Renal cortex interstitium (tissue), 11 donors: ENCODE results near the gene ZNF638. TPM values are rescaled to one million over a fixed set of nuclear protein-coding genes. Genes with fewer than 3 reads are reported as not detected.

Experiments
- DNase-seq, 11 donors: peaks; one replicate each; pipeline ENCODE4 v3.0.0-alpha.2; 2013; ENCODE audit warnings: low read depth in 9 of 11, low spot score in 4 of 11; ENCODE audit errors: extremely low read depth in 1 of 11
- polyA plus RNA-seq, 3 donors: library from polyadenylated mRNA; unstranded; fragments of 120-200 nt; gene quantifications; one replicate each; pipeline ENCODE4 v1.2.1, GENCODE V29; 2013; ENCODE audit not compliant: insufficient read length in 3 of 3

Gene ZNF638
- polyA plus RNA-seq, 3 donors, result 188 to 231 (median 227) TPM

DNA sequence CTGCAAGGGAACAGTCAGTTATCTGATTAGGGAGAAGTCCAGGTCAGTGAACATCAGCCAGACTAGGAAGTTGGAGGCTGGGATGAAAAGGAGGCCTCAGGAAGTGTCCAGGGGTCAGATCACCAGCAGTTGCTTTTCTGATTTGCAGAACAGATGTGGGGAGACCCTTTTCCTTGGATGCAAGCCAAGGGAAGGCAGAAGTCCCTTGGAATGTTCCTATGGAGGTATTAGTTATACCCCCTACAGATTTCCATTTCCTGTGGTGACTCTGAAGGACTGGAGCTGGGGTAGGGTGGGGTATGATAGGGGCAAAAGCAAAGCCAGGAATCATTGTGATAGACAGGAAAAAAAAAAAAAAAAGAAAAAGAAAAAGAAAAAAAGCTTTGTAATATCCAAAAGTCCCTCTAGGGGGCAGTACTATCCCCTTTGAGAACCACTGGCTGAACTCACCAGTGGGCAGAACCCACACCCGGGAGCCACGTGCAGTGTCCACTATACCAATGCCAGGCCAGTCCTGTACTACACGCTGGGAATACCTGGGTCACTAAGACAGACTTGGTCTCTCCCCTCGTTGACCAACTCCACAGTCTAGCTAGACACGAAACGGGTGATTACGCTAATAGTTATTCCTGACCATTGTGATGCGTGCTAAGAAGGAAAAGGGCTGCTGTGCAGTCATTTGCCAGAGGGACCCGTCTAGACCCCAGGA, 129.2 kb downstream of the ZNF638 start:
- no peak for DNase-seq

DNA sequence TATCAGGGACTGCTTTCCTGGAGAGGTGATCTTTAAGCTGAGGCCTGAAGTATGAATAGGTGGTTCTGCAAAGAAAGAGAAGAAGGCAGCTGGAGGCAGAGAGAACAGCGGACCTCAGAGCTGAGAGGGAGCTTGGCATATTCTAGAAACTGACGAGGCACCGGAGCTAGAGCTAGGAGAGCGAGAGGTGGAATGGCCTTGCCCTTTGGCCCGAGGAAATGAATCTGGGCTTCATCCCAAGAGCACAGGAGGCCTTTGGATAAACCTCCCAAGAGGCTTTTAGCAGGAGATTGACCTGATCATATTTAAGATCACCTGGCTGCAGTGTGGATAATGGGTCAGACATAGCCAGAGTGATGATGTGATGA, 129.7 kb downstream of the ZNF638 start:
- DNase-seq, result no peak

DNA sequence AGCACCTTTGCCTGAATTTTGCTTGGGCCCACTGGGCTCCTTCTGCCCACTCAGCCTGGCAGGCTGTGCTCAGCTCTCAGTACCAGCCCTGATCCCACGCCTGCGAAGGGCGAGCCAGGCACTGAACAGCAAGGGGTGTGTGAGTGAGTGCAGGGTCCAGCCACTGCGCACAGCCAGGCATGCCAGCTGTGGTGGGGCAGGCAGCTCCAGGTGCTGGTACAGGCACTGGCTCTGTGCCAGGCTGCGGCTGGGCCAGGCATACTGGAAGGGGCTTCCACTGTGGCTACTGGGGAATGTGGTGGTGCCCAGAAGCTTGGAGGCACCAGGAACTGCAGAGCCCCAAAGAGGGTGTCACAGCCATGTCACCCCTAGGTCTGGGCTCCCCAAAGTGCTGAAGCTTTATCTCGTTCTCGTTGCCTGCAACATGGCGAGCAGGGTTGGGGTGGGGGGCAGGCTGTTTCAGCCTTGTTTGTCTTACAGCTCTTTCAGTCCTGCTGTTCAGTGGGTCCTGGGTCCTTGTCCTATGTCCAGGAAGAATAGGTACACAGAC, 130.5 kb downstream of the ZNF638 start:
- no peak for DNase-seq

DNA sequence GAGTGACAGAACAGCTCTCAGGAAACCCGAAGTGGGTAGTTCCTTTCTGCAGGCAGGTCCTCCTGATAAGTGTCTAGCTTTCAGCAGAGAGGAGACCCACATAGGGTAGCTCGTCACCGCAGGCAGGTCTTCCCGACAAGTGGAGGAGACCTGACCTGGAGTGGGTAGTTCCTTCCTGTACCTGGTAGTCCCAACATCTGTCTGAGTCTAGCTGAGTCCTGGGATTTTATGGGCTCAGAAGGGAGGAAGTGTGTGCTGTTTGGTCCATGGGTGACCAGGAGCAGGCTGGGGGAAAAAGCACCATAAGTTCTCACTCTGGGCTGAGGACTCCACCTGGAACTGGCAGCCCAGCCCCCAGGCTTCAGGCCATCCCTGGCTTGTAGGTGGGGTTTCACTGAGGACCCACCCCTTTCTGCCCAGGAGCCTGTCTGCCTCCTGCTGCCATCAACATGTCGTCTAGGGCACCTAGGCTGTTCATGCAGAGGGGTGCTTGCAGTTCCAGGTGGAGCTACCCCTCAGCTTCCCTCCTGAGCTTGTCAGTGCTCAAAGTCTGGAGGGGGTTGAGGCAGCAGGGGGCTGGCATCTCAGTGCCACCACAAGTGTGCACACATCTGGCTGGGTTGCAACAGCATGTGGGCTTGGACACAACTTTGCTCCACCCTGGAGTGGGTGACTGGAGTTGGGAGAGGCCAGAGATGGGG, 131.2 kb downstream of the ZNF638 start:
- DNase-seq, result no peak

DNA sequence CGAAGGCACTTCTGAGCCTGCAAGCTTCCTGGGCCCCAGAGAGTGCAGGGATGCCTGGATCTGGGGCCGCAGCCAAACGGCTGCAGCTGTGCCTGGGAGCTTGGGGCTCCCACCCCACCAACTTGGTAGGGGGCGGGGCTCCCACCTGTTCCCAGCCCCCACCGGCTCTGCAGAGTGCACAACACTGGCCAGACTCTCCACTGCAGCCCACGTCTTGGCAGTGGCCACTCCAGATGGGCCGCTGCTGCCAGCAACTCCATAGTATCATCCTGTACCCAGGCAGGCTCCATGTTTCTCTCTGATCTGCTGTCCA, 131.7 kb downstream of the ZNF638 start:
- DNase-seq, result no peak

DNA sequence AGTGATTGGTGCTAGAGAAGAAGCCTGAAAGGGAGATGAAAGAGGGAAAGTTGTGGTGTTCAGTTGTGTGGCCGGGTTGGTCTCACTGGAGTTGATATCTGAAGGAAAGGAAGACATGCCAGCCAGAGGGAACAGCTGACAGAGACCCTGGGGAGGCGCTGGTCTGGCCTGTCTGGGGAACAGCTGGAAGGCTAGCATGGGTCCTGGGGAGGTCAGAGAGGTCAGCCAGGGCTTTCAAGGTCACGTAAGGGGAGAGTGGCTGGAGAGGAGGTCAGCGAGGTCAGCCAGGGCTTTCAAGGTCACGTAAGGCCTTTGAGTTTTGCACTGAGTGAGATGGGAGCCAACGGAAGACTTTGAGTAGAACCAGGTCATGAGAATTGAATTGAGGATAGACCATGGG, 132.8 kb downstream of the ZNF638 start:
- DNase-seq, result no peak

DNA sequence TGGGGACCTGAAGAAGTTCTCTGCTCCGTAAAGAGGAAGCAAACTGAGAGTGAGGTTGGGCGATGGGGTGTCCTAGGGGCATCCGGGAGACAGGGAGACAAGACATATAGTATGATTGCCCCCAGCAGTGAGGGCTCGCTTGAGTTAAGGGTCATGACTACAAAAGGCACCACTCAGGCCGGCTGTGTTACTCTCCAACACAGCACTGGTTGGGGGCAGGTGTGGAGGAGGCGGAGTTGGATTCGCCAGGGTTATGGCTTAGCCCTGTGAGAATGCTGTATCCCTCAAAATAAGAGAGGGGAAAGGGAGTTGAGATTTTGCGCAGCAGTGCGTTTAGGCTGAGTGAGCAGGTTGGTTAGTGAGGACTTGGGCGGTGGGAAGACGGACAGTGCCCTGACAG, 133.8 kb downstream of the ZNF638 start:
- DNase-seq, result no peak

DNA sequence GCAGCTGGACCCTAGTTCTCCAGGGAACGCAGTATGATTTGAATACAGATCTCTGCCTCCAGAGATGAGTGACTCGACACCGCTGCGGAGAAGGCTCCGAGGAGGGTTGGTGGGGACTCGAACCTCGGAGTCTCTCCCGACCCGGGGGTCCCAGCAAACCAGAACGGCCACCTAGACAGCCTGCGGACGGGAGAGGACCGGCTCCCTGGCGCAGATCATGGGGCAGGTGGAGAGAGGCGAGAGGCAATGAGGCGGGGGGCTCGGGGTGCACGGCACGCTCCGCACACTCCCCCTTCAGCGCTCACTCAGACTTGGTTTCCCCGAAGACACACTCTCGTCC, 134.3 kb downstream of the ZNF638 start:
- DNase-seq, result no peak

DNA sequence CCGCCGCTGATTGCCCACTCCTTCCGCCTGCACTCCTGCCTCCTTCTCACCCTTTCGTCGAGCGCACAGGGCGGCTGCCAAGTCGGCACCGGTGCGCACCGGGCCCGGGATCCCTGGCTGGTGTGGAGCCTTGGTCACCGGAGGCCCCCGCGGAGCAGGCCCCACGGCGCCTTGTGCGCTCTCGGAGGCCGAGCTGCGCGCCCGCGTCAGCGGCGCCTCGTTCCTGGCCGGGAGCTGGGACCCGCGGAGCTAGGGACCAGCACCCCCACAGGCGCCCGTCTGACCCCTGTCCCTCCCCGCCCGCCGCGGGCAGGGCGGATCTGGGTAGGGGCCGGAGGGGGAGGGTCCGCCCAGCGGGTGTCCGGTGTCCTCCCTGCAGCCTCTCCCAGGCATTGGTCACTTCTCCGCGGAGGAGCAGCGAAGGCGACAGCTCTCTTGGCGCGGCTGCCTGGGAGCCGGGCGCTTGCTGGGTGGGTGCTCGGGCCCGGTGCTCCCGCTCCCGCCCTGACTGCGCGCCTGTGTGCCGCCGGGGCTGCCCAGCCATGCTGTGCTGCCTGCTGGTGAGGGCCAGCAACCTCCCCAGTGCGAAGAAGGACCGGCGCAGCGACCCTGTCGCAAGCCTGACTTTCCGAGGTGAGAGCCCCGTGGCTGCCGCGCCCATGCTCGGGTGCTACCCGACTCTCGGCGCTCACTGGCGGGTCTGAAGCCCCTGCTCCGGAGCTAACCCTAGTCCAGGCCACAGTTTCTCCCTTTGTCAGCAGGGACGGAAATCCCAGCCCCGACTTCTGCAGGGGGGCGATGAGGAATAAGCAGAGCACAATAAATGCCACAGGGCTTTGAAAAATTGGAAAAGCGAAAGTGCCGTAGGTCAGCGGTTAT, 135.0 kb downstream of the ZNF638 start:
- DNase-seq, result peak in 6 of 11 donors; percentile 31 to 53 (median 42)

DNA sequence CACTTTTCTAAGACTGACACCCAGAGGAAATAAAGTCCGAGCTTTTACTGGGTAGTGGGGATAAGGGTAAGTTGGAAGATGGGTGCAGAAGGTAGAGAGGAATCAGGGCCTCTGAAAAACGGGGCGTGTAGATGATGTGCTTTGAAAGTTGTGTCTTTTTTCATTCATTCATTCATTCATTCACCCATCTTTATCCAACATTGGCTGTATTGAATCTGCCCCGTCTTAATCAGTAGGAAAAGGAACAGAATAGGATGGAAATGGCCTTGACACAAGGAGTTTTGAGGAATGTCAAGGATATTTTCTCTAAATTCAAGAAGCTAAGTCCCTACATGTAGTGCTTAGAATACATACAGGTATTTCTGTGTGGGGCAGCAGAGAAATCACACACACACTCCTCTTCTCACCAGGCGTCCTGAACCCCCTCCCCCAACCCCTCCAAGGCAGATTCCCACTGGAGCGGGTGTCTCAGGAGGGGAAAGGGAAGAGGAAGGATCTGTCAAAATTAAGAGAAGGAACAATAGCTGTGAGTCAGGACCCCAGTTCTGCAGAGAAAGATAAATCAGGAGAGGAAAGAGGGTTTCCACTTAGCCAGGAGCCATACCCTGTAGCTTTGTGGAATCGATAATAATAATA, 135.7 kb downstream of the ZNF638 start:
- DNase-seq, result no peak

DNA sequence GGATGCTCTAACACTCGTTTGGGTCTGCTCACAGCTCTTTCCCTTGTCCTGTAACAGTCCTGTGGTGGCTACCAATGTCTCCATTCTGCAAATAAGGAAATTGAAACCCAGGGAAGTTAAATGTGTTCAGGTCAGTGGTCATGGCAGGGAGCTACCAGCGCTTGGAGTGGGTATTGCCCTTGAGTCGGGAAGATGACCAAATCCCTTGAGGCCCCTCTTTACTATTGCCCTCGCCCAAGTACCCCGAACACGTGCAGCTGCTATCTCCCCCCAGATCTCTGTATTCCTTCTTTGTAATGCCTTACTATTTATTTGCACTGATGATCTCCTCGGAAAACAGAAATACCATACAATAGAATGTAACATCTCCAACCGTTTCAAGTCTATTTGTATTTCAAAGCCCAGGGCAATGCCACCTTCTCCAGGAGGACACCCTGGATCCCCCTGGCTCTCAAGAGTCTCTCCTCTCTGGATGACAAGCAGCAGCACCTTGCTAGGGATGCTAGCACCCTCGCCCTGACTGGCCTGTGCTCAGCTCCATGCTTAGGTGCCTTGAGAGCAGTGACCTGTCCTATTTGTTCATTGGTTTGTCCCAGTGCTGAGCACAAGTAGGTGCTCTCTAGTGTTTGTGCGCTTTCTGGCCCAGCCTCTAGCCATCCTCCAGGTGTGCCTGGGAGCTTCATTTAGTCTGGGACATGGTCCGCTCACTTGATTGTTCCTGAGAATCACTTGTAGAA, 136.9 kb downstream of the ZNF638 start:
- DNase-seq, result no peak

DNA sequence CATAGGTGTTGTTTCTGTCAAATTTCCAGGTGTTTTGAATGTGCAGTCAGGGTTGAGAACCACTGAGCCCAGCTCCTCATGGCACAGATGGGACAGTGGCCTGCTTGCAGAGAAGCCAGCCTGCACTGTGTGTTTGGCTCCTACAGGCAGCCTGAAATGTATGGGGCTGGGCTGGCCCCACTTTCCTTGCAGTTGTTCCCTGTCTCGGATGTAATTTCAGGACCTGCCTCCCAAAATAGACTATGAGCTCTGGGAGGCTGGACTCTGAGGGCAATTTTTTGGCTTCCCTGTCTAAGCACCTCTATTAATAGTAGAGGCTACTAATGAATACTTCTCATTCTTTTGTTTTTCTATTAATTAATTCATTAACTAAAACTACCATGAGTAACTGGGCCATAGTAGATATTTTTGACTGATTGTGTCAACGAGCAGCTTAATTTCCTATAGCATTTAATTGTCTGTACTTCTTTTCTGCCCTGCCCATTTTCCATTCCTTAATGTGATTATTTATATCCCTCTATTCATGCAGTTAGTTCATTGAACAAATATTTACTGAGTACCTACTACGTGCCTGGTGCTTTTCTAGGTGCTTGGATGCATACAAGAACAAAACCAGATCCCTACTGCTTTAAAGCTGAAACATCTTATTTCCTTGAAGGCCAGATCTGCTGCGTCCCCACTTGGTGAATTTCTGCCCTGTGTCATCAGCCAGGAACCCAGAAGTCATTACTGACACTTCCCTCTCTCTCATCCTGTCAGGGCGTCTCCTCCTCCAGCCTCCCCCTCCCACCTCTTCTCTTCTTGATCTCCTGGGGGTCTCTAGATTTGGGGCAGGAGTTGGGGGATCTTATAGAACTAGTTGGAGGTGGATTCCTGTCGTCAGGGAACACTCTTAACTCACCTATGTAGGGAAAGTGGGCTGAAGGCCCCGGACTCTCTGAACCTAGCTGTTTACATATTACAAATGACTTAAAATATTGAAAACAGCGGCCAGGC, 138.1 kb downstream of the ZNF638 start:
- no peak for DNase-seq

DNA sequence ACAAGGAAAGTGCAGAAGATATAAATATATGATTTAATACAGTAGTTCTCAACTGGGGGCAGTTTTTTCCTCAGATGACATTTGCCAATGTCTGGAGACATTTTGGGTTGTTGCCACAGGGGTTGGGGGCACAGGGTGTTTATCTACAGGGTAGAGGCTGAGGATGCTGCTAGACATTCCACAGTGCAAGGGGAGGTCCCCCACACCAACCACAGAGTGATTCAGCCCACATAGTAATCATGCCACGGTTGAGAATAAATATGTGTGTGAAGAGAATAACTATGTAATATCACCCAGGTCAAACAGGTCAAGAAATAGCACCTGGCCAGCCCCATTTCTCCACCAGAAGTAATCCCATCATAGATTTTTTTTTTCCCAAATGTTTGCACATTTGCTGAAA, 139.7 kb downstream of the ZNF638 start:
- DNase-seq, result no peak

DNA sequence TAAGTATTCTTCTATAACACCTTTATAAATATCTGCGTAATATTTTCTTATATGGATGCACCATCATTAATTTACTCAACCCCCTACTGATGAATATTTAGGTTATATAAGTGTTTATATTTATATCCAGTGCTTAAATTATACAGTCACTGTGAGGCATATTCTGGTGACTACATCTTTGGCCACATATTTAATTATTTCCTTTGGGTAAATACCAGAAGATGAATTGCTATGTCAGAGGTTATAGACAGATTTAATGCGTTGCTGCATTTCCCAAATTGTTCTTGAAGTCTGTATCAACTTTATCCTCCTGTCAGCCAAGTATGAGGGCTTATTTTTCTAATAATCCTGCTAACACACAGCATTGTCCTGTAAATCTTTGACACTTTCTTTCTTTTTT, 140.4 kb downstream of the ZNF638 start:
- DNase-seq, result no peak

DNA sequence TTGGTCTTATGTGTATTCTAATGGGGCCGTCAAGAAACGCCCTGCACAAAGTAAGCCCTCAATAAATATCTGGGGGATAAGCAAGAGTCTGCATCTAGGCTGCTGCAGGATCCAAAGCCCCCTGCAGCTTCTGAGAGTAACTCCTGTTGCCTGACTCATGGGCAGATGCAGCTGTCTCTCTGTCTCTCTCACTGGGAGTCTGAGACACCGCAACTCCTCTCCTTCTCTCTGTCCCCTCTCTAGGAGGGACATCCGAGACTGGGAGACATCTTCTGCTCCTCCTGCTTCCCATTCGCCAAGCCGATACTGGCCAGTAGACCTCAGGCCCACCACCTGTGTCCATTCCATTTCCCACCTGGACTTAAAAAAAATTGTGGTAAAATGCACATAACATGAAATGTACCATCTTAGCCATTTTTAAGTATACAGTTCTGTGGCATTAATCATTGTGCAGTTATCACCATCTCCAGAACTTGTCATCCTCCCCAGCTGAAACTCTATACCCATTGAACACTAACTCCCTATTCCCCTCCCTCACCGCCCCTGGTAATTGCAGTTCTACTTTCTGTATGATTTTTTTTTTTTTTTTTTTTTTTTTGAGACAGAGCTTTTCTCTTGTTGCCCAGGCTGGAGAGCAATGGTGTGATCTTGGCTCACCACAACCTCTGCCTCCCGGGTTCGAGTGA, 141.9 kb downstream of the ZNF638 start:
- DNase-seq, result no peak

DNA sequence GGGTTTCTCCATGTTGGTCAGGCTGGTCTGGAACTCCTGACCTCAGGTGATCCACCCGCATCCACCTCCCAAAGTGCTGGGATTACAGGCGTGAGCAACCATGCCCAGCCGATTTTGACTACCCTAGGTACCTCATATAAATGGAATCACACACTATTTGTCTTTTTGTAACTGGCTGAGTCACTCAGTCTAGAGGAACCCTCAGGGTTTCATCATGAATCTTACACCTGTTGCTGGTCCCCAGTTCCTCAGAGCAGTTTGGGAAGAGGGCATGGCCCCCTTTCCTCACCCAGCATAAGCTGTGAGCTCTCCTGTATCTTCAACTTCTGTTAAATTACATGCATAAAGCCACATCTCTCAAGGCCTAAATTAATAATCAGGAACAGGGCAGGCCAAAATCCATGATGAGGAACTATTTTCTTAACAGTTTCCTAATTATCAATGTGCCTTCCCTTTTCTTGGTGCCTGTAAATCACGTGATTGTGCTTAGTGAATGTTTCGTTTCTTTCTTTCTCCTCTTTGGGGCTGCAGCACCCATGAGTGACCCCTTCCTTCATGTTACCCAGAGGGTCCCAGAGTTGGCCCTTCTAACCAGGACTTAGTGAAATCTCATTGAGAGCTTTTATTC, 142.6 kb downstream of the ZNF638 start:
- DNase-seq, result no peak
